Uterus (tissue), 4 donors: ENCODE measurements around the gene DNMT3L. TPM values are rescaled to one million over a fixed set of nuclear protein-coding genes. Genes with fewer than 3 reads are reported as not detected.

Source experiments
- DNase-seq, 2 donors: peaks; one replicate each; pipeline ENCODE4 v3.0.0-alpha.2; 2019 to 2020
- H3K27ac ChIP-seq, 2 donors: fragments of 200-600 bp; sonication (generic); 1 replicate in 1 of 2; 2 replicates in 1 of 2; pipeline ENCODE4 v1.5.1; 2016 to 2018
- H3K27me3 ChIP-seq, 2 donors: fragments of 200-600 bp; sonication (generic); one replicate each; pipeline ENCODE4 v1.5.1; 2018 to 2019; ENCODE audit warnings: control low read depth in 1 of 2
- H3K36me3 ChIP-seq, 2 donors: fragments of 200-600 bp; sonication (generic); one replicate each; pipeline ENCODE4 v1.5.1; 2019; ENCODE audit warnings: control low read depth in 1 of 2
- H3K4me1 ChIP-seq, 2 donors: fragments of 200-600 bp; sonication (generic); one replicate each; pipeline ENCODE4 v1.5.1; 2018 to 2019; ENCODE audit warnings: control low read depth in 1 of 2
- H3K4me3 ChIP-seq, 2 donors: fragments of 200-600 bp; sonication (generic); 1 replicate in 1 of 2; 2 replicates in 1 of 2; pipeline ENCODE4 v1.5.1; 2018 to 2019; ENCODE audit warnings: mild to moderate bottlenecking in 1 of 2
- H3K9me3 ChIP-seq, 2 donors: fragments of 200-600 bp; sonication (generic); one replicate each; pipeline ENCODE4 v1.5.1; 2019; ENCODE audit warnings: control low read depth in 1 of 2
- POLR2A ChIP-seq, 2 donors: fragments of 450-650 bp; IDR thresholded peaks; one replicate each; pipeline ENCODE4 v1.6.1; 2016; ENCODE audit warnings: antibody characterized with exemption in 2 of 2, mild to moderate bottlenecking in 1 of 2, moderate library complexity in 1 of 2
- intact Hi-C: fragments of 100-400 bp; cut with DNase I; formaldehyde crosslinking; loops from one replicate; pipeline ENCODE4 v1.15.1; 2023; ENCODE audit warnings: low total_unique reads
- total RNA-seq, 4 donors: library from RNA; depleted of rRNA in 3 of 4; stranded (reverse); fragments of >200 nt in 3 of 4; gene quantifications; one replicate each; pipeline versions ENCODE4 v1.1.0 to v1.2.4, GENCODE V29; 2014 to 2023
- TF ChIP-seq, protein P1 (sequence below), 4 experiments: fragments of 200-600 bp in 2 of 4; fragments of 450-650 bp in 2 of 4; sonication (generic) in 2 of 4; IDR thresholded peaks; one replicate each; pipeline ENCODE4 v1.5.1; 2016 to 2019; ENCODE audit warnings: antibody characterized with exemption in 4 of 4, mild to moderate bottlenecking in 2 of 4, moderate library complexity in 1 of 4
- donor health status: DM: yes; HTN: yes; CAD: no.

DNMT3L gene
- total RNA-seq, 4 donors from 2014 or later: not detected

- H3K36me3 ChIP-seq: no peaks in the 10 kb centered on the region
- intact Hi-C loops: no loop called here
- TF ChIP-seq, protein P1, sequence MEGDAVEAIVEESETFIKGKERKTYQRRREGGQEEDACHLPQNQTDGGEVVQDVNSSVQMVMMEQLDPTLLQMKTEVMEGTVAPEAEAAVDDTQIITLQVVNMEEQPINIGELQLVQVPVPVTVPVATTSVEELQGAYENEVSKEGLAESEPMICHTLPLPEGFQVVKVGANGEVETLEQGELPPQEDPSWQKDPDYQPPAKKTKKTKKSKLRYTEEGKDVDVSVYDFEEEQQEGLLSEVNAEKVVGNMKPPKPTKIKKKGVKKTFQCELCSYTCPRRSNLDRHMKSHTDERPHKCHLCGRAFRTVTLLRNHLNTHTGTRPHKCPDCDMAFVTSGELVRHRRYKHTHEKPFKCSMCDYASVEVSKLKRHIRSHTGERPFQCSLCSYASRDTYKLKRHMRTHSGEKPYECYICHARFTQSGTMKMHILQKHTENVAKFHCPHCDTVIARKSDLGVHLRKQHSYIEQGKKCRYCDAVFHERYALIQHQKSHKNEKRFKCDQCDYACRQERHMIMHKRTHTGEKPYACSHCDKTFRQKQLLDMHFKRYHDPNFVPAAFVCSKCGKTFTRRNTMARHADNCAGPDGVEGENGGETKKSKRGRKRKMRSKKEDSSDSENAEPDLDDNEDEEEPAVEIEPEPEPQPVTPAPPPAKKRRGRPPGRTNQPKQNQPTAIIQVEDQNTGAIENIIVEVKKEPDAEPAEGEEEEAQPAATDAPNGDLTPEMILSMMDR (IDR thresholded peaks at IDR 0.05): no peak
- TF ChIP-seq POLR2A (IDR thresholded peaks at IDR 0.05): no peak
- DNase-seq: no peak
- no peaks in the 10 kb centered on the region for H3K27me3 ChIP-seq
- H3K4me1 ChIP-seq: no peaks in the 10 kb centered on the region
- H3K9me3 ChIP-seq: no peaks in the 10 kb centered on the region
- no peak overlapping the region for H3K27ac ChIP-seq
- no peak overlapping the region for H3K4me3 ChIP-seq
Observed at GRCh38 chr21:44282370-44282769, 20.7 kb upstream of the DNMT3L start.

GRCh38 chr21:44281801-44282200 is 20.1 kb upstream of the DNMT3L start:
- TF ChIP-seq POLR2A (IDR thresholded peaks at IDR 0.05): no peak
- TF ChIP-seq, protein P1 (IDR thresholded peaks at IDR 0.05): no peak
- intact Hi-C loops: no loop called here
- Histone ChIP-seq H3K27me3 (no peaks in the 10 kb centered on the region), H3K4me3 (no peak overlapping the region), H3K4me1 (no peaks in the 10 kb centered on the region), H3K9me3 (no peaks in the 10 kb centered on the region), H3K36me3 (no peaks in the 10 kb centered on the region), H3K27ac (no peak overlapping the region)
- no peak for DNase-seq

DNA sequence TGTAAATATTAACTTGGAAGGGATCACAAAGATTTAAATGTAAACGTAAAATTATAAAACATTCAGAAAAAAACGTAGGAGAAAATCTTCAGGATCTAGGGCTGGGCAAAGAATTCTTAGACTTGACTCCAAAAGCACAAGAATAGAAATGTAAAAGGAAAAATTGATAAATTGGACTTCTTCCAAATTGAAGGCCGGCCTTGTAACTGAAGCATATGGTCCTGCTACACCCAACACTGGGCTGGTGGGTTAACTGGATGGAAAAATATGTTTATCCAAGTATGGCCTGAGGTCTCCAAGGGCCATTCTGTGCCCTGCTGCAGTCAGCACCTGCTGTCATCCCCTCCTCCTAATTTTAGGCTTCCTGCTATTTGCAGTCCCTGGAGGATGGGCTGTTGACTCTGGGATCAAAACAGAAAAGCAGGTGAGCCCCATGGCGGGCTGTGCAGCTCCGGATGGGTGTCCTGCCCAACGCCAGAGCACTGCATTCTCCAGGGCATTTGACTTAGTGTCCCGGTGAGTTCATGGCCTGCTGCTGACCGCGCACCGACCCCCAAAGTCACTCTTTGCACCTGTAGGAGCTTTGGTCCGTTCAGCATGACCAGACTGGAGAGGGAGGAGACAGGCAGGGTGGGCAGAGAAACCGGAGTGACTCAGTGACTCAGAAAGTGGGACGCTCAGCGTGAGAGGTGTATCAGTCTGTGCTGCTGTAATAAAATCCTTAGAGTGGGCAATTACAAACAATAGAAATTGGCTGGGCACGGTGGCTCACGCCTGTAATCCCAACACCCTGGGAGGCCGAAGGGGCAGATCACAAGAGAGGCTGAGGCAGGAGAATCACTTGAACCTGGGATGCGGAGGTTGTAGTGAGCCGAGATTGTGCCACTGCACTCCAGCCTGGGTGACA is 17.9 kb upstream of the DNMT3L start:
- H3K36me3 ChIP-seq: no peaks in the 10 kb centered on the region
- TF ChIP-seq POLR2A (IDR thresholded peaks at IDR 0.05): no peak
- TF ChIP-seq, protein P1 (IDR thresholded peaks at IDR 0.05): no peak
- no peaks in the 10 kb centered on the region for H3K27me3 ChIP-seq
- H3K27ac ChIP-seq: no peak overlapping the region
- no peak for DNase-seq
- H3K4me3 ChIP-seq: no peak overlapping the region
- no peaks in the 10 kb centered on the region for H3K4me1 ChIP-seq
- H3K9me3 ChIP-seq: no peaks in the 10 kb centered on the region
- intact Hi-C loops: no loop called here

- Histone ChIP-seq H3K27ac (no peak overlapping the region), H3K4me1 (no peaks in the 10 kb centered on the region), H3K36me3 (no peaks in the 10 kb centered on the region), H3K9me3 (no peaks in the 10 kb centered on the region), H3K27me3 (no peaks in the 10 kb centered on the region), H3K4me3 (no peak overlapping the region)
- TF ChIP-seq, protein P1 (IDR thresholded peaks at IDR 0.05): no peak
- no peak for TF ChIP-seq POLR2A (IDR thresholded peaks at IDR 0.05)
- no peak for DNase-seq
- intact Hi-C loops: no loop called here
Observed at GRCh38 chr21:44275041-44275440, 13.3 kb upstream of the DNMT3L start.

GRCh38 chr21:44273046-44273445 is 11.3 kb upstream of the DNMT3L start:
- intact Hi-C loops: no loop called here
- no peaks in the 10 kb centered on the region for H3K9me3 ChIP-seq
- no peaks in the 10 kb centered on the region for H3K4me1 ChIP-seq
- TF ChIP-seq POLR2A (IDR thresholded peaks at IDR 0.05): no peak
- TF ChIP-seq, protein P1 (IDR thresholded peaks at IDR 0.05): no peak
- no peaks in the 10 kb centered on the region for H3K36me3 ChIP-seq
- H3K4me3 ChIP-seq: no peak overlapping the region
- DNase-seq: no peak
- H3K27ac ChIP-seq: no peak overlapping the region
- no peaks in the 10 kb centered on the region for H3K27me3 ChIP-seq
